ENCODE data around the gene MEGF8.

Gene MEGF8

DNA sequence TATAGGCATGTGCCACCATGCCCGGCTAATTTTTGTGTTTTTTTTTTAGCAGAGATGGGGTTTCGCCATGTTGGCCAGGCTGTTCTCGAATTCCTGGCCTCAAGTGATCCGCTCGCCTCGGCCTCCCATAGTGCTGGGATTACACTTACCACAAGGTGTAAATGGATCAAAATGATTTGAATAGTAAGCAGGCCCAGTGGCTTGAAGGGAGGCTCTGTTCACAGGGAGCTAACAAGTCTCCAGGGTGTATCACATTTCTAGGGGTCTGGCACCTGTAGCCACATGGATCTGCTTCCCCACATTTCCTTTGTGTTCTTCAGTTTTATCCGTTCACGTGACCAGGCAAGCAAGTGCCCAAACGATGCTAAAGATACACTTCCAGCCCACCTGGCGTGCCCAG, 78.2 kb downstream of the MEGF8 start:
- TF ChIP-seq, protein P1, sequence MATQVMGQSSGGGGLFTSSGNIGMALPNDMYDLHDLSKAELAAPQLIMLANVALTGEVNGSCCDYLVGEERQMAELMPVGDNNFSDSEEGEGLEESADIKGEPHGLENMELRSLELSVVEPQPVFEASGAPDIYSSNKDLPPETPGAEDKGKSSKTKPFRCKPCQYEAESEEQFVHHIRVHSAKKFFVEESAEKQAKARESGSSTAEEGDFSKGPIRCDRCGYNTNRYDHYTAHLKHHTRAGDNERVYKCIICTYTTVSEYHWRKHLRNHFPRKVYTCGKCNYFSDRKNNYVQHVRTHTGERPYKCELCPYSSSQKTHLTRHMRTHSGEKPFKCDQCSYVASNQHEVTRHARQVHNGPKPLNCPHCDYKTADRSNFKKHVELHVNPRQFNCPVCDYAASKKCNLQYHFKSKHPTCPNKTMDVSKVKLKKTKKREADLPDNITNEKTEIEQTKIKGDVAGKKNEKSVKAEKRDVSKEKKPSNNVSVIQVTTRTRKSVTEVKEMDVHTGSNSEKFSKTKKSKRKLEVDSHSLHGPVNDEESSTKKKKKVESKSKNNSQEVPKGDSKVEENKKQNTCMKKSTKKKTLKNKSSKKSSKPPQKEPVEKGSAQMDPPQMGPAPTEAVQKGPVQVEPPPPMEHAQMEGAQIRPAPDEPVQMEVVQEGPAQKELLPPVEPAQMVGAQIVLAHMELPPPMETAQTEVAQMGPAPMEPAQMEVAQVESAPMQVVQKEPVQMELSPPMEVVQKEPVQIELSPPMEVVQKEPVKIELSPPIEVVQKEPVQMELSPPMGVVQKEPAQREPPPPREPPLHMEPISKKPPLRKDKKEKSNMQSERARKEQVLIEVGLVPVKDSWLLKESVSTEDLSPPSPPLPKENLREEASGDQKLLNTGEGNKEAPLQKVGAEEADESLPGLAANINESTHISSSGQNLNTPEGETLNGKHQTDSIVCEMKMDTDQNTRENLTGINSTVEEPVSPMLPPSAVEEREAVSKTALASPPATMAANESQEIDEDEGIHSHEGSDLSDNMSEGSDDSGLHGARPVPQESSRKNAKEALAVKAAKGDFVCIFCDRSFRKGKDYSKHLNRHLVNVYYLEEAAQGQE (IDR thresholded peaks at IDR 0.05; ENCODE audit: insufficient read depth in 1 of 2, low read depth in 2 of 2, low read length in 2 of 2), result no peak
- TF ChIP-seq POLR2AphosphoS5 (IDR thresholded peaks at IDR 0.05; ENCODE audit: low read depth, low read length), result no peak

DNA sequence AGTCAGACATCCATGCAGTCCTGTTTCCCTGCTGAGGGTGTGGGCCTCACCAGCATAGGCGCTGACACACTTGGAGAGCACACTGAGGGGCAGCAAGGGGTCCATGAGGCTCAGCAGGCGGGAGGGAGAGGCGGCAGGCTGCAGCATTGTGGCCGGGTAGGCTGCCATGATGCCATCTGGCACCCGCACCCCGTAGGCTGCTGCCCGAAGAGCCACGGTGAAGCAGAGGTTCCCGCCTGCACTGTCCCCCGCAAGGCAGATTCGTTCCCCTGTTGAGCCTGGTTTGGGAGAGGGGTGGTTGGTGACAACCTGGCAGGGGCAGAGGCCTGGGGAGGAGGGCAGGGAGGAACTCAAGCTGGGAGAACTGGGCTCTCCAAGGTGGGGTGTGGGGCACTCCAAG, 80.7 kb downstream of the MEGF8 start:
- TF ChIP-seq, protein P1 (IDR thresholded peaks at IDR 0.05; ENCODE audit: insufficient read depth in 1 of 2, low read depth in 2 of 2, low read length in 2 of 2), result no peak
- TF ChIP-seq TAF1 (IDR thresholded peaks at IDR 0.05; ENCODE audit: borderline replicate concordance, insufficient read depth, low read length) (no peak), POLR2AphosphoS5 (IDR thresholded peaks at IDR 0.05; ENCODE audit: low read depth, low read length) (no peak)

DNA sequence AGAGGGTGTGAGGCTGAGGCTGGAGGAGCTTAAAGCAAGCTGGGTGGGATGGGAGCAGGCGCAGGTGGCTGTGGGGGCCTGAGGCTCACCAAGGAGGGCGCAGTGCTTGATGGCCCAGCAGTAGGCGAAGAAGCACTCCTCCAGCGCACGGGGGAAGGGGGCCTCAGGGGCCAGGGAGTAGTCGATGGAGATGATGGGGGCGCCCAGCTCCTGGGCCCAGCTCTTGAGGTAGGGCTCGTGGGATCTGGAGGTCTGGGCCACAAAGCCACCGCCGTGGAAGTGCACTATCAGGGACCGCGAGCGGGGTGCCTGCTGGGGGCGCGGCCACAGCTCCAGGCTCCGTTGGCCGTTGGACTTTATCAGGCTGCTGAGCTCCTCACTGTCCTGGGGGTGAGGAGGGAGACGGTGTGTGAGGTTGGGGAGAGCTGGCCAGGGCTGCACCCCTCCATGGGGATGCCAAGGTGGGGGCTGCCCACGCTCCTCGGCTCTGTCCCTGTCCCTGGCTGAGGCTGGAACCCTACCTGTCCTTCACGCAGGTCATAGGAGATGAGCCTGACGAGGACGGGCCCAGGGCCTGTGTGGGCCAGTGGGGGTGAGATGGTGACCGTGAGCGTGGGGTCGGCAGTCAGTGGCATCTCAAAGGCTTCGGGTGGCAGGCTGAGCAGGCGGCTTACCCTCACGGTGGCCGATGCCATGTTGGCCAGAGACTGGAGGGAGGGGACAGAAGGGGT, 81.8 kb downstream of the MEGF8 start:
- TF ChIP-seq, protein P1 (IDR thresholded peaks at IDR 0.05; ENCODE audit: insufficient read depth in 1 of 2, low read depth in 2 of 2, low read length in 2 of 2), result no peak
- no peak for TF ChIP-seq TAF1 (IDR thresholded peaks at IDR 0.05; ENCODE audit: borderline replicate concordance, insufficient read depth, low read length)
- no peak for TF ChIP-seq FOXP2 (optimal IDR thresholded peaks at IDR 0.05; ENCODE audit: borderline replicate concordance, extremely low read depth, extremely low read length, insufficient read depth)
- TF ChIP-seq POLR2AphosphoS5 (IDR thresholded peaks at IDR 0.05; ENCODE audit: low read depth, low read length), result no peak
- TF ChIP-seq SIN3A (IDR thresholded peaks at IDR 0.05; ENCODE audit: borderline replicate concordance, insufficient read depth, low read length), result no peak

GRCh38 chr19:42407816-42408175, 82.4 kb downstream of the MEGF8 start:
- TF ChIP-seq TAF1 (IDR thresholded peaks at IDR 0.05; ENCODE audit: borderline replicate concordance, insufficient read depth, low read length), result no peak
- TF ChIP-seq SIN3A (IDR thresholded peaks at IDR 0.05; ENCODE audit: borderline replicate concordance, insufficient read depth, low read length), result no peak
- no peak for TF ChIP-seq POLR2AphosphoS5 (IDR thresholded peaks at IDR 0.05; ENCODE audit: low read depth, low read length)
- TF ChIP-seq FOXP2 (optimal IDR thresholded peaks at IDR 0.05; ENCODE audit: borderline replicate concordance, extremely low read depth, extremely low read length, insufficient read depth), result no peak

DNA sequence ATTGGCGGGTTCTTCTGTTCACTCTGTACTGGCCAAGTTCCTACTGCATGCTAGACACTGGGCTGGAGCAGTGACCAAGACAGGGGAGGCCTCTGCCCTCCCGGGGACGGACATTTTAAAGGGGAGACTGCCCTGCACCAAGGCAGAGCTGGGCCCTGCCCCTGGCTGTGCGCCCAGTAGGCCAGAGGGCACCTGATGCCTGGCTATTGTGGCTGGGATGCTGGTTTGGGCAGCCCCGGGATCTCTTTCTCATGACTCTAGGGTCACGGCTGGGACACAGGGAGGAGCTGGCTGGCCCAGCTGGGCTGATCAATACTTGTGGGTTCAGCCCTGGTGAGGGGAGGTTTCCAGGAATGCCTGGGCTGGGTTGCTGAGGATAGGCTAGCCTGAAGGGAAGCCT, 84.0 kb downstream of the MEGF8 start:
- TF ChIP-seq FOXP2 (optimal IDR thresholded peaks at IDR 0.05; ENCODE audit: borderline replicate concordance, extremely low read depth, extremely low read length, insufficient read depth) (no peak), TAF1 (IDR thresholded peaks at IDR 0.05; ENCODE audit: borderline replicate concordance, insufficient read depth, low read length) (no peak), POLR2AphosphoS5 (IDR thresholded peaks at IDR 0.05; ENCODE audit: low read depth, low read length) (no peak), SIN3A (IDR thresholded peaks at IDR 0.05; ENCODE audit: borderline replicate concordance, insufficient read depth, low read length) (no peak)
- TF ChIP-seq, protein P1 (IDR thresholded peaks at IDR 0.05; ENCODE audit: insufficient read depth in 1 of 2, low read depth in 2 of 2, low read length in 2 of 2), result no peak

Measured in PFSK-1 (cell line).